ENCODE measurements around the gene VPS50.

VPS50 gene

DNA sequence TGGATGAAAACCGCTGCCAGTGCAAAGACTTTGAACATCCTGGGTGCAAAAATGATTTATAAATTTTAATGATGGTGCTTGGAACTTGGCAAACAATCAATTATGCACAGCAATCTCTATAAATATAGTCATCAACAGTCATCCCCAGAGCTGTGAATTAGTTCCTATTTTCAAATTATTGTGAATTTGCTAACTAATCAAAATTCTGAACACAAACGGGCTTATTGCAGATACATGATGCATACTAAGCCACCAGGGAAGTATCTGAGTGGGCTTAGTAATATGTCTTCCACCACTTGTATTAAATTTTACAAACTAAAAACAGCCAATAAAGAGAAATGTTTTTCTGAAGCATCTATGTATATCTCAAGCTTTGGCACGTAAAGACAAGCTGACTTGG lies 177.2 kb downstream of the VPS50 start:
- no peak for DNase-seq (ENCODE audit: low read depth)

Data from EH (cell line).